ENCODE results near the gene LDHD.
"Not testable (repeated sequence)": the region's sequence is repeated elsewhere in the genome, so short reads cannot be mapped to it uniquely, and the experiment has no call there.

Gene LDHD

GRCh38 chr16:75116081-75116910, at the start of gene LDHD:
Gene LDHD (minus strand): TSS chr16:75116780. CDS start chr16:75116720, 60 bp downstream.
- DNase-seq: no peak

- DNase-seq: no peak
Measured at GRCh38 chr16:75160386-75160785, 43.8 kb upstream of the LDHD start.

GRCh38 chr16:75152635-75153034, 36.1 kb upstream of the LDHD start:
- no peak for DNase-seq

GRCh38 chr16:75151798-75152197, 35.2 kb upstream of the LDHD start:
- DNase-seq: no peak

GRCh38 chr16:75148311-75149195, 32.0 kb upstream of the LDHD start, which contains the start of gene ZFP1:
Gene ZFP1 (plus strand): TSS chr16:75148524. CDS start chr16:75152952, 4,428 bp downstream.
- DNase-seq: peak; percentile 46

- DNase-seq: no peak
Measured at GRCh38 chr16:75147968-75148310, 31.4 kb upstream of the LDHD start.

- DNase-seq: no peak
Measured at GRCh38 chr16:75143941-75144340, 27.4 kb upstream of the LDHD start.

- no peak for DNase-seq
Measured at GRCh38 chr16:75139498-75139897, 22.9 kb upstream of the LDHD start.

- no peak for DNase-seq
Measured at GRCh38 chr16:75138636-75139035, 22.1 kb upstream of the LDHD start.

GRCh38 chr16:75138233-75138632, 21.7 kb upstream of the LDHD start:
- no peak for DNase-seq

GRCh38 chr16:75131081-75131480, 14.5 kb upstream of the LDHD start:
- DNase-seq: no peak

- DNase-seq: no peak
Measured at GRCh38 chr16:75130150-75130771, 13.7 kb upstream of the LDHD start.

- not testable (repeated sequence) for DNase-seq
Measured at GRCh38 chr16:75129421-75130149, 13.0 kb upstream of the LDHD start.

GRCh38 chr16:75127713-75128415, 11.3 kb upstream of the LDHD start:
- no peak for DNase-seq

GRCh38 chr16:75122609-75123008, 6.0 kb upstream of the LDHD start:
- no peak for DNase-seq

- no peak for DNase-seq
Measured at GRCh38 chr16:75121949-75122568, 5.5 kb upstream of the LDHD start.

GRCh38 chr16:75120253-75120652, 3.7 kb upstream of the LDHD start:
- DNase-seq: no peak

GRCh38 chr16:75118943-75119539, 2.5 kb upstream of the LDHD start:
- no peak for DNase-seq

GRCh38 chr16:75116911-75117245, 298 bp upstream of the LDHD start:
- no peak for DNase-seq

GRCh38 chr16:75114946-75115825, 1.4 kb downstream of the LDHD start:
- no peak for DNase-seq
